Pulmonary artery endothelial cell (primary cell): ENCODE data around the gene ARID1B. TPM values are rescaled to one million over a fixed set of nuclear protein-coding genes. Genes with fewer than 3 reads are reported as not detected.

ENCODE experiments used
- DNase-seq: peaks from one replicate; pipeline ENCODE4 v3.0.0-alpha.2; 2011; ENCODE audit warnings: low read depth, low spot score
- total RNA-seq: library from RNA; depleted of rRNA; stranded (reverse); fragments of >200 nt; gene quantifications from 2 replicates; pipeline ENCODE4 v1.2.3, GENCODE V29; 2014

The ARID1B gene
- total RNA-seq, 1 donor from 2014 or later, result 26.4 TPM

GRCh38 chr6:157221049-157221816 lies 444.1 kb downstream of the ARID1B start:
- no peak for DNase-seq

GRCh38 chr6:157221817-157222175 lies 444.6 kb downstream of the ARID1B start:
- no peak for DNase-seq

GRCh38 chr6:157222201-157222981 lies 445.2 kb downstream of the ARID1B start:
- DNase-seq, result no peak

GRCh38 chr6:157223021-157223430 lies 445.8 kb downstream of the ARID1B start:
- no peak for DNase-seq

- DNase-seq, result no peak
These were observed 446.3 kb downstream of the ARID1B start for GRCh38 chr6:157223511-157223910.

- no peak for DNase-seq
These were observed 447.2 kb downstream of the ARID1B start for GRCh38 chr6:157224178-157224950.

- no peak for DNase-seq
These were observed 447.9 kb downstream of the ARID1B start for GRCh38 chr6:157224951-157225574.

GRCh38 chr6:157225575-157225995 lies 448.4 kb downstream of the ARID1B start:
- no peak for DNase-seq

- DNase-seq, result no peak
These were observed 448.9 kb downstream of the ARID1B start for GRCh38 chr6:157226026-157226625.

- no peak for DNase-seq
These were observed 449.6 kb downstream of the ARID1B start for GRCh38 chr6:157226761-157227160.

GRCh38 chr6:157227202-157228166 lies 450.3 kb downstream of the ARID1B start:
- no peak for DNase-seq

- DNase-seq, result no peak
These were observed 451.4 kb downstream of the ARID1B start for GRCh38 chr6:157228426-157229131.

- no peak for DNase-seq
These were observed 452.0 kb downstream of the ARID1B start for GRCh38 chr6:157229132-157229618.

GRCh38 chr6:157229713-157230112 lies 452.5 kb downstream of the ARID1B start:
- DNase-seq, result no peak

GRCh38 chr6:157230910-157231309 lies 453.7 kb downstream of the ARID1B start:
- no peak for DNase-seq

GRCh38 chr6:157232161-157232895 lies 455.1 kb downstream of the ARID1B start:
- DNase-seq, result no peak

GRCh38 chr6:157233156-157233555 lies 456.0 kb downstream of the ARID1B start:
- DNase-seq, result no peak

- no peak for DNase-seq
These were observed 456.5 kb downstream of the ARID1B start for GRCh38 chr6:157233686-157234085.
